Body of pancreas (tissue), 4 donors: Measurements from ENCODE around the gene ATP6V0A1. TPM values are rescaled to one million over a fixed set of nuclear protein-coding genes. Genes with fewer than 3 reads are reported as not detected.

ENCODE experiments used
- ATAC-seq: fragments of 150-250 bp; one replicate; pipeline ENCODE4 v1.9.1; 2016
- DNase-seq, 4 donors: peaks; one replicate each; pipeline ENCODE4 v3.0.0-alpha.2; 2019
- H3K27ac ChIP-seq, 4 donors: fragments of 200-600 bp; sonication (generic); 1 replicate in 3 of 4; 2 replicates in 1 of 4; pipeline versions ENCODE4 v1.5.1 to v1.6.1; 2016 to 2019; ENCODE audit warnings: mild to moderate bottlenecking in 1 of 4, mixed read lengths in 1 of 4, moderate library complexity in 1 of 4
- H3K27me3 ChIP-seq, 2 donors: fragments of 200-600 bp; sonication (generic); one replicate each; pipeline ENCODE4 v1.6.0; 2016; ENCODE audit warnings: mild to moderate bottlenecking in 1 of 2
- H3K36me3 ChIP-seq, 2 donors: fragments of 200-600 bp; sonication (generic); replicated peaks in 1 of 2; 2 replicates each; pipeline ENCODE4 v1.5.1; 2016; ENCODE audit warnings: low read depth in 2 of 2; ENCODE audit not compliant: insufficient read depth in 1 of 2
- H3K4me1 ChIP-seq: fragments of 200-600 bp; sonication (generic); one replicate; pipeline ENCODE4 v1.6.0; 2016
- H3K4me3 ChIP-seq, 2 donors: fragments of 200-600 bp; sonication (generic); 1 replicate in 1 of 2; 2 replicates in 1 of 2; pipeline ENCODE4 v1.5.1; 2016 to 2019
- H3K9me3 ChIP-seq, 3 donors: fragments of 200-600 bp; sonication (generic); 1 replicate in 2 of 3; 2 replicates in 1 of 3; pipeline ENCODE4 v1.5.1; 2016
- CTCF ChIP-seq, 7 experiments: fragments of 450-650 bp in 4 of 7; fragments of 200-600 bp in 3 of 7; sonication (generic) in 3 of 7; IDR thresholded peaks; one replicate each; pipeline ENCODE4 v1.5.1; 2016 to 2019; ENCODE audit warnings: antibody characterized with exemption in 7 of 7
- POLR2A ChIP-seq, 3 donors: fragments of 450-650 bp; IDR thresholded peaks; one replicate each; pipeline ENCODE4 v1.6.1; 2016; ENCODE audit warnings: antibody characterized with exemption in 3 of 3, mild to moderate bottlenecking in 2 of 3
- WGBS, 2 donors: methylation state at CpG; one replicate each; pipeline ENCODE4 v1.1.5; 2017; 5-methylcytosine and 5-hydroxymethylcytosine counted together
- intact Hi-C: fragments of 100-400 bp; cut with DNase I; formaldehyde crosslinking; loops from one replicate; pipeline ENCODE4 v1.15.1; 2023
- total RNA-seq, 2 donors: library from RNA; depleted of rRNA; stranded (reverse); fragments of >200 nt; gene quantifications; one replicate each; pipeline ENCODE4 v1.1.0, GENCODE V29; 2016

ATP6V0A1 gene
- total RNA-seq, 2 donors from 2014 or later = 35.5 to 71.5 TPM

GRCh38 chr17:42472709-42473521 lies 14.2 kb downstream of the ATP6V0A1 start:
- DNase-seq (no peak), ATAC-seq (no peak)
- Histone ChIP-seq H3K4me1 (peaks cover 21% of the 10 kb centered on the region), H3K9me3 (no peaks in the 10 kb centered on the region), H3K36me3 (peaks cover 0 to 11% of the 10 kb centered on the region in 2 donors), H3K27me3 (no peaks in the 10 kb centered on the region), H3K4me3 (no peak overlapping the region), H3K27ac (no peak overlapping the region)
- intact Hi-C loops = no loop called here
- TF ChIP-seq CTCF (IDR thresholded peaks at IDR 0.05) (no peak), POLR2A (IDR thresholded peaks at IDR 0.05) (no peak)
- WGBS, 2 donors = 82 to 87% methylated on average over 8 of the region's 8 CpGs

DNA sequence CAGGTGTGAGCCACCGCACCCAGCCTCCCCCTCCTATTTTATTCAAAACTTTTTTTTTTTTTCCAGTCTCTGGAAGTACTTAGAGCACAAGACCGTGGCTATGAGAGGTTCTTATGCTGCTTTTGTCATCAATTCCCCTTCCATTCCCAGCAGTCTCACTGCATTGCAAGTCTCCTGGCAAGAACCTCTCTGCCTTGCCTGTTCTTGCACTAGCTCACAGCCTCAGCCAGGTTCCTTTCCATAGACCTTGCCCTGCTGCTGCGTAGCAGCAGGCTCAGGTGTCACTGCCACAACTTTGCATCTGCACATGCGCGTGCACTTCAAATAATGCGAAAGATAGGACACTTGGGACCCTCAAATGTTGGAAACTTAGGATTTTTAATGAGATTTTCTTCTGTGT lies 15.6 kb downstream of the ATP6V0A1 start:
- H3K36me3 ChIP-seq = peaks cover 0 to 17% of the 10 kb centered on the region in 2 donors
- ATAC-seq (peak; percentile 47), DNase-seq (peak in 3 of 4 donors; percentile 18 to 34 (median 28))
- no peaks in the 10 kb centered on the region for H3K9me3 ChIP-seq
- no peaks in the 10 kb centered on the region for H3K27me3 ChIP-seq
- WGBS, 2 donors = 57 to 59% methylated on average over 6 of the region's 6 CpGs
- peaks cover 9% of the 10 kb centered on the region for H3K4me1 ChIP-seq
- no peak overlapping the region for H3K4me3 ChIP-seq
- TF ChIP-seq CTCF (IDR thresholded peaks at IDR 0.05) = no peak
- no peak for TF ChIP-seq POLR2A (IDR thresholded peaks at IDR 0.05)
- intact Hi-C loops = no loop called here
- H3K27ac ChIP-seq = no peak overlapping the region

GRCh38 chr17:42475121-42475520 lies 16.4 kb downstream of the ATP6V0A1 start:
- Histone ChIP-seq H3K36me3 (peaks cover 0 to 16% of the 10 kb centered on the region in 2 donors), H3K4me3 (no peak overlapping the region)

DNA sequence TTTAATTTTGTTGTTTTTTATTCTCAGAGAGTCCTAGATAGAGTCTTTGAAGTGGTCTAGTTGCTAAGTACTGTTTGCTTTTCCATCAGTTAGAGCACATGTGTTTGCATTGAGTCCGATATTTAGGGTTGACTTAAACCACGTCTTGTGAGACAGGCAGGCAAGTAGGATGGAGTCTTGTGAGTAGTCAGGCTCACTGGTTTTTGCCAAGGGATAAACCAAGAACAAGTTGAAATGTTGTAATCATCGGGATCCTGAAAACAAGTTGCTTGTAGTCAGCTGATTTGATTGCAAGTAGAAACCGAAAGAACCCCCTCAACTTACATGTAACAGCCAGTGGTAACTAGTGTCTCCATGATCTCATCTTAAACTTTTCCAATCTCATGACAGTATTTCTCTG lies 17.2 kb downstream of the ATP6V0A1 start:
- WGBS, 2 donors = 64 to 76% methylated on average over 4 of the region's 4 CpGs
- Histone ChIP-seq H3K9me3 (no peaks in the 10 kb centered on the region), H3K36me3 (peaks cover 0 to 12% of the 10 kb centered on the region in 2 donors), H3K27me3 (no peaks in the 10 kb centered on the region), H3K27ac (no peak overlapping the region), H3K4me3 (no peak overlapping the region), H3K4me1 (peaks cover 9% of the 10 kb centered on the region)
- intact Hi-C loops = no loop called here
- TF ChIP-seq CTCF (IDR thresholded peaks at IDR 0.05) (no peak), POLR2A (IDR thresholded peaks at IDR 0.05) (no peak)
- peak in 1 of 4 donors; percentile 4 for DNase-seq
- no peak for ATAC-seq

More at GRCh38 chr17:42475121-42475520, 16.4 kb downstream of the ATP6V0A1 start:
- ATAC-seq (no peak), DNase-seq (no peak)
- Histone ChIP-seq H3K4me1 (peaks cover 9% of the 10 kb centered on the region), H3K27ac (no peak overlapping the region), H3K27me3 (no peaks in the 10 kb centered on the region), H3K9me3 (no peaks in the 10 kb centered on the region)
- 64 to 65% methylated on average over 3 of the region's 3 CpGs for WGBS, 2 donors
- TF ChIP-seq CTCF (IDR thresholded peaks at IDR 0.05) (no peak), POLR2A (IDR thresholded peaks at IDR 0.05) (no peak)
- intact Hi-C loops = no loop called here

DNA sequence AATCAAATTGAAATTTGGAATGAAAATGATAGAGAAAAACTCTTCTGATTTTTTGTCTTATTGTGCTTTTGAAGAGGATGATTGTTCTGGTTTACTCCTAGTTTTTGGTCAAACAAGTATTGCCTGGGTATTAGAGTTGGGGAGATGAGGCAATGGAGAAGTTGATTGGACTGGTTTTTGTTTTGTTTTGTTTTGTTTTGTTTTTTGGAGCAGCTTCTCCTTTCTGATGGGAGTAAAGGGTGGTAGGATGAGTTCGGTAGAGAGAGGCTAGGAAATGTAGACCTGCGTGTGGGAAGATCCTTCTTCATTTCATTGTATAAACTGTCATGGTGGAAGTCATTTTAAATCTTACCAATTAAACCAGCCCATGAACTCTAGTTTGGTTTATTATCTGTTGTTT lies 17.7 kb downstream of the ATP6V0A1 start:
- intact Hi-C loops = no loop called here
- Histone ChIP-seq H3K4me3 (no peak overlapping the region), H3K9me3 (no peaks in the 10 kb centered on the region), H3K36me3 (peaks cover 0 to 13% of the 10 kb centered on the region in 2 donors), H3K27ac (no peak overlapping the region), H3K27me3 (no peaks in the 10 kb centered on the region), H3K4me1 (peaks cover 9% of the 10 kb centered on the region)
- 77 to 91% methylated on average over 2 of the region's 2 CpGs for WGBS, 2 donors
- no peak for DNase-seq
- TF ChIP-seq CTCF (IDR thresholded peaks at IDR 0.05) (no peak), POLR2A (IDR thresholded peaks at IDR 0.05) (no peak)
- ATAC-seq = no peak
